Motor neuron (in vitro differentiated cells): ENCODE measurements around the gene SEC22A. TPM values are rescaled to one million over a fixed set of nuclear protein-coding genes. Genes with fewer than 3 reads are reported as not detected.

Experiments
- ATAC-seq, 8 experiments: fragments of 200-7000 bp; cut with Tn5 transposase; replicated peaks in 6 of 8; 2 replicates each; pipeline ENCODE4 v1.8.0; 2021; ENCODE audit warnings: mild to moderate bottlenecking in 8 of 8, moderate library complexity in 8 of 8
- H3K27ac ChIP-seq, 2 donors: fragments of 250-450 bp; sonication (Bioruptor Pico); 2 replicates each; pipeline ENCODE4 v1.9.0; 2021; ENCODE audit warnings: antibody characterized with exemption in 2 of 2, mild to moderate bottlenecking in 2 of 2, moderate library complexity in 1 of 2
- H3K4me1 ChIP-seq, 2 donors: fragments of 250-450 bp; sonication (Bioruptor Pico); replicated peaks in 1 of 2; 2 replicates each; pipeline ENCODE4 v1.6.1; 2021; ENCODE audit warnings: antibody characterized with exemption in 2 of 2, mild to moderate bottlenecking in 2 of 2, moderate library complexity in 1 of 2
- H3K4me3 ChIP-seq, 5 donors: fragments of 250-450 bp; sonication (Bioruptor Pico); 2 replicates each; pipeline ENCODE4 v1.9.0; 2021; ENCODE audit warnings: antibody characterized with exemption in 5 of 5, mild to moderate bottlenecking in 5 of 5, moderate library complexity in 4 of 5
- WGBS, 10 experiments: fragments of 450-650 bp; shearing (Covaris generic); methylation state at CpG; one replicate each; pipeline ENCODE4 v1.0.0; 2022; 5-methylcytosine and 5-hydroxymethylcytosine counted together
- in situ Hi-C, 9 experiments: fragments of 400-800 bp; cut with MboI; loops; one replicate each; pipeline ENCODE4 v1.15.0; 2021; ENCODE audit warnings: low sequenced_read_pairs in 9 of 9, low pct_unique_long_range_greater_than_20kb in 2 of 9; ENCODE audit not compliant: unreplicated experiment in 9 of 9
- total RNA-seq, 8 experiments: library from RNA; unstranded; fragments of 300-600 nt; gene quantifications; 2 replicates each; pipeline versions ENCODE4 v1.2.3 to v1.2.4, GENCODE V29; 2022

Gene SEC22A
- total RNA-seq, 8 experiments from 2014 or later = 17.8 to 29.2 (median 20.4) TPM

GRCh38 chr3:123159926-123160635 is 41.7 kb upstream of the SEC22A start:
- in situ Hi-C loops = no loop called here
- no peak overlapping the region for H3K27ac ChIP-seq
- WGBS, 10 experiments = 70 to 100% (median 97%) methylated on average over 1 to 6 of the region's 9 CpGs; no CpG with 5 or more reads in 3 of the 10 experiments
- ATAC-seq = no peak
- peaks cover 13 to 15% of the 10 kb centered on the region in 2 donors for H3K4me1 ChIP-seq
- no peak overlapping the region for H3K4me3 ChIP-seq

GRCh38 chr3:123161167-123161566 is 40.6 kb upstream of the SEC22A start:
- 96 to 100% (median 98%) methylated on average over 1 to 4 of the region's 7 CpGs; no CpG with 5 or more reads in 6 of the 10 experiments for WGBS, 10 experiments
- no peak for ATAC-seq
- Histone ChIP-seq H3K27ac (no peak overlapping the region), H3K4me1 (peaks cover 13 to 15% of the 10 kb centered on the region in 2 donors), H3K4me3 (no peak overlapping the region)
- in situ Hi-C loops = no loop called here

GRCh38 chr3:123163141-123163540 is 38.6 kb upstream of the SEC22A start:
- in situ Hi-C loops = no loop called here
- Histone ChIP-seq H3K4me1 (peaks cover under 1 to 6% of the 10 kb centered on the region in 2 donors), H3K27ac (no peak overlapping the region), H3K4me3 (no peak overlapping the region)
- 20 to 96% (median 87%) methylated on average over 1 to 4 of the region's 4 CpGs; no CpG with 5 or more reads in 6 of the 10 experiments for WGBS, 10 experiments
- no peak for ATAC-seq

GRCh38 chr3:123165163-123165562 is 36.6 kb upstream of the SEC22A start:
- WGBS, 10 experiments = 89 to 100% (median 100%) methylated on average over 1 of the region's 1 CpG; no CpG with 5 or more reads in 3 of the 10 experiments
- Histone ChIP-seq H3K4me1 (peaks cover 0 to 3% of the 10 kb centered on the region in 2 donors), H3K27ac (no peak overlapping the region), H3K4me3 (no peak overlapping the region)
- in situ Hi-C loops = no loop called here
- ATAC-seq = no peak

- in situ Hi-C loops = no loop called here
- peaks cover 0 to 3% of the 10 kb centered on the region in 2 donors for H3K4me1 ChIP-seq
- WGBS, 10 experiments = 80 to 100% (median 98%) methylated on average over 1 to 2 of the region's 2 CpGs; no CpG with 5 or more reads in 4 of the 10 experiments
- peak in 1 of 8 experiments; percentile 44 for ATAC-seq
- H3K4me3 ChIP-seq = no peak overlapping the region
- H3K27ac ChIP-seq = no peak overlapping the region
These were observed 34.1 kb upstream of the SEC22A start for GRCh38 chr3:123167686-123168085.

- Histone ChIP-seq H3K4me3 (no peak overlapping the region), H3K4me1 (peaks cover 0 to 3% of the 10 kb centered on the region in 2 donors), H3K27ac (no peak overlapping the region)
- ATAC-seq = peak in 3 of 8 experiments; percentile 52 to 73 (median 68)
- in situ Hi-C loops = no loop called here
These were observed 33.6 kb upstream of the SEC22A start for GRCh38 chr3:123168122-123168521.

- Histone ChIP-seq H3K27ac (no peak overlapping the region), H3K4me3 (no peak overlapping the region), H3K4me1 (peaks cover 0 to 3% of the 10 kb centered on the region in 2 donors)
- 20 to 80% (median 68%) methylated on average over 1 to 2 of the region's 2 CpGs; no CpG with 5 or more reads in 1 of the 10 experiments for WGBS, 10 experiments
- in situ Hi-C loops = no loop called here
- no peak for ATAC-seq
These were observed 33.1 kb upstream of the SEC22A start for GRCh38 chr3:123168605-123169004.

GRCh38 chr3:123169492-123169929 is 32.2 kb upstream of the SEC22A start:
- WGBS, 10 experiments = 0 to 80% (median 45%) methylated on average over 1 to 4 of the region's 5 CpGs; no CpG with 5 or more reads in 1 of the 10 experiments
- peaks cover 0 to 3% of the 10 kb centered on the region in 2 donors for H3K4me1 ChIP-seq
- H3K4me3 ChIP-seq = no peak overlapping the region
- no peak overlapping the region for H3K27ac ChIP-seq
- ATAC-seq = peak in 5 of 8 experiments; percentile 12 to 94 (median 56)
- in situ Hi-C loops = no loop called here

- in situ Hi-C loops = no loop called here
- WGBS, 10 experiments = 20 to 100% (median 76%) methylated on average over 1 to 2 of the region's 2 CpGs; no CpG with 5 or more reads in 6 of the 10 experiments
- Histone ChIP-seq H3K4me3 (no peak overlapping the region), H3K27ac (no peak overlapping the region), H3K4me1 (peaks cover 0 to 3% of the 10 kb centered on the region in 2 donors)
- no peak for ATAC-seq
These were observed 31.8 kb upstream of the SEC22A start for GRCh38 chr3:123169930-123170329.

- ATAC-seq = no peak
- no peak overlapping the region for H3K4me3 ChIP-seq
- WGBS, 10 experiments = 79 to 100% (median 91%) methylated on average over 1 to 5 of the region's 5 CpGs; no CpG with 5 or more reads in 3 of the 10 experiments
- H3K27ac ChIP-seq = no peak overlapping the region
- in situ Hi-C loops = no loop called here
- no peaks in the 10 kb centered on the region for H3K4me1 ChIP-seq
These were observed 21.0 kb upstream of the SEC22A start for GRCh38 chr3:123180791-123181190.

- H3K4me1 ChIP-seq = no peaks in the 10 kb centered on the region
- no peak for ATAC-seq
- no peak overlapping the region for H3K27ac ChIP-seq
- H3K4me3 ChIP-seq = no peak overlapping the region
- WGBS, 10 experiments = 0 to 100% (median 67%) methylated on average over 1 to 2 of the region's 2 CpGs; no CpG with 5 or more reads in 1 of the 10 experiments
- in situ Hi-C loops = no loop called here
These were observed 15.0 kb upstream of the SEC22A start for GRCh38 chr3:123186695-123187094.

GRCh38 chr3:123188058-123188457 is 13.7 kb upstream of the SEC22A start:
- ATAC-seq = no peak
- in situ Hi-C loops = no loop called here
- no peak overlapping the region for H3K4me3 ChIP-seq
- H3K4me1 ChIP-seq = no peaks in the 10 kb centered on the region
- no peak overlapping the region for H3K27ac ChIP-seq
- WGBS, 10 experiments = 20 to 100% (median 90%) methylated on average over 1 to 6 of the region's 6 CpGs; no CpG with 5 or more reads in 1 of the 10 experiments

GRCh38 chr3:123193448-123194101 is 8.2 kb upstream of the SEC22A start:
- ATAC-seq = no peak
- in situ Hi-C loops = no loop called here

More at GRCh38 chr3:123193448-123194101, 8.2 kb upstream of the SEC22A start:
- 63 to 100% (median 94%) methylated on average over 1 to 4 of the region's 5 CpGs; no CpG with 5 or more reads in 1 of the 10 experiments for WGBS, 10 experiments
- Histone ChIP-seq H3K4me1 (no peaks in the 10 kb centered on the region), H3K27ac (no peak overlapping the region), H3K4me3 (no peak overlapping the region)
